GM19395 (cell line): ENCODE data around the gene GOT2.
"Not testable (repeated sequence)": the region's sequence is repeated elsewhere in the genome, so short reads cannot be mapped to it uniquely, and the experiment has no call there.

Experiments
- ATAC-seq: cut with Tn5 transposase; IDR thresholded peaks from one replicate; pipeline ENCODE4 v1.9.1; 2021; ENCODE audit warnings: mild to moderate bottlenecking, moderate library complexity; ENCODE audit not compliant: unreplicated experiment

GOT2 gene

DNA sequence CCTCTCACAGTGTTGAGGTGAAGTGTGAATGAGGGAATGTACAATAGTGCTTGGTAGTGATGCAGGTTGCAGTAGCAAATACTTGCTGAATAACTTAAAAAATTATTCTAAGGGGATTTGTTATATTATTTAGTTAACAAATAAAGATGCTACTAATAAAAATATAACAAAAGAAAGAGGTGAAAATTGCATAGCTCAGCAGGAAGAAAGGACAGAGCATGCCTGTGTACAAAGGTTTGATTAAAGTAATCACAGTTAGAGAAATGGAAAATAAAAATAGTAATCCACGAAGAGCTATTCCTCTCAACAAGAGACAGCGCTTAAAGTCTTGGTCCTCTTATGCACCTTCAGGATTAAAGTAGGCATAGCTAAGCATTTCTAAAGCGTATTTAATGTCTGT lies 11.0 kb downstream of the GOT2 start:
- no peak for ATAC-seq

DNA sequence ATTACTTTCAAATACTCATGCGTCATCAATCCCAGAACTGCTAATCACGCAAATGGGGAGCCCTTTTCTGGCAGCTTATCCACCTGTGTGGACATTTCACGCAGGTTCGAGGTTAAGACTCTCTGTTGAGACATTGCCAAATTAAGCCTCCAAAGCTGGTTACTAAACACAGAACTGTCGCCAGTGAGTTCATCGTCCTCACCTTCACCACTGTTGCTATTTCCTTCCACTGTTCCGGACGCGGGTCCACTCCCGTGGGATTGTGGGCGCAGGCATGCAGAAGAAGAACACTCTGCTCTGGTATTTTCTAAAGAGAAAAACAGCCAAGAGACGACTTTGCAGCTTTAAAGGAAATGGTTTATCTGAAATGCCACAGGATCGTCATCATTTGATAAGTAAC lies 16.1 kb downstream of the GOT2 start:
- ATAC-seq, result no peak

DNA sequence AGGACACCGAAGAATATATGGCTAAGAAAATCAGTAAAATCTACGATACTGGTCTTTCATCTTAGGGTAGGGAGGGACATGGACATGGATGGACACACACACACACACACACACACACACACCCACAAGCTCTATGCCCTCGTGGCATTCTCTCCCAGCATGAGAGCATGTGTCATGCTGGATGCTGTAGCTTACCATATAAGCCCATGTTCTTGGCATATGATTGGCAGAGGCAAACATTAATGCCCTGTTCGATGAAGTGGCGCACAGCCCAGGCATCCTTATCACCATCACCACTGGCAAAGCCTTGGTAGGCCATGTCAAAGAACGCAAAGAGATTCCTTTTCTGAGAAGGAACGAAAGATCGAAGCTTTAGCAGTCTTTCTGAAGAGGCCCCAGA lies 17.6 kb downstream of the GOT2 start:
- no peak for ATAC-seq

DNA sequence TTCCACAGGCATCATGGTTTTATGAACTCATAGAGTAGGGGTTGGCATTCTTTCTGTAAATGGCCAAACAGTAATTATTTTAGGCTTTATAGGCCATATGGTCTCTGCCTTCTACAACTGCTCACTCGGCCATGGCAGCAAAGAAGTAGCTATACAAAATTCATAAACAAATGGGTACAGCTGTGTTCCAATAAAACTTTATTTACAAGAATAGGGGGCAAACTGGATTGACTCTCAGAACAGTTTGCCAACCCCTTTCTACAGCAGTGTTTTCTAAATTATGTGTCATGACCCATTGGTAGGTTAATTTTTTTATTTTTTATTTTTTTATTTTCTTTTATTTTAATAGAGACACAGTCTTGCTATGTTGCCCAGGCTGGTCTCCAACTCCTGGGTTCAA lies 20.4 kb downstream of the GOT2 start:
- no peak for ATAC-seq

DNA sequence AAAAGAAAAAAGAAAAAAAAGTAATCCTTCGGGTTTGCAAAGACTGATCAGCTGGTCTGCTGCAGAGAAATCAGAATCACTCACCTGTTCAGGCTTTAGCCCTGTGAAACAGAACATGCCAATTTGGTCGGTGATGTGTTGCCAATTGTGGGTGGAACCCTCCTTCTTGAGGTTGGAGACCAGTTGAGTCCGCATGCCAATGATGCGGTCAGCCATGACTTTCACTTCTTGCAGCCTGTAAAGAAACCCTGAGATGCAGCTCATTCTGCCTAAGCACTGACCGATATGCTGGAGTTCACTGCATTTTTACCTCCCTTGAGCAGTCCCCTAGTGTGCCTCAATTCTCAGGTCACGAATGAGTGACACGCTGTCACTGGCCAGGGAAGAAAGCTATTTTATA lies 24.8 kb downstream of the GOT2 start:
- no peak for ATAC-seq

DNA sequence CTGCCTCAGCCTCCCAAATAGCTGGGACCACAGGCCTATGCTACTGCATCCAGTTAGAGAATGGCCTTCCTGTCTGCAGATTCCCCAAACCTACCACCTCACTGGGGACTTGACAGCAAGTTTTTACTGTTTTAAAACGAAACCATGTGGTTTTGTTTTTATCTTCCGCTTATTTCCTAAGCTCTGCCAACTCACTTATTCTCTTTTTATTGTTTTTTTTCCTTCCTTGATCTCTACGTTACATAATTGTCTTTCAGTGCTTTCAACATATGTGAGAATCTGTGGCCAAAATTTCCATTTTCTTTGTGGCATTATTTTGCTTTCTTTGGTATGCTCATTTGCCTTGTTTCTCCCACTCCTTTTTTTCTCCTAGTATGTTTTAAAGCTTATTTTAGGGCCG lies 35.0 kb downstream of the GOT2 start:
- ATAC-seq, result no peak

DNA sequence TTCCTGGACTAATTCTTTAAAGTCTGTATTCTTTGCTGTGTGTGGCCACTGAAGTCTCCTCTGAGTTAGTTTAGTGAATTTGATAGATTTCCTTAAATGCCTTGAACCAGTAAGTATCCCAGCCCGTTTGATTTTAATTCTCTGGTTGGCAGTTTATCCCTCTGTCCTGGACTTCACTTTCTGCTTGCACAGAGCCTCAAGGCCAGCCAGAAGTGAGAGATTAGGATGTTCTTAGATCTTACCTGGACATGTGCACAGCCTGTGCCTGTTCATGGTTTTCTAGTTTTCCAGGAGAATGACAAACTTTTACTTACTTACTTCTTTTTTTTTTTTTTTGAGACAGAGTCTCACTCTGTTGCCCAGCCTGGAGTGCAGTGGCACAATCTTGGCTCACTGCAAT lies 38.7 kb downstream of the GOT2 start:
- no peak for ATAC-seq

DNA sequence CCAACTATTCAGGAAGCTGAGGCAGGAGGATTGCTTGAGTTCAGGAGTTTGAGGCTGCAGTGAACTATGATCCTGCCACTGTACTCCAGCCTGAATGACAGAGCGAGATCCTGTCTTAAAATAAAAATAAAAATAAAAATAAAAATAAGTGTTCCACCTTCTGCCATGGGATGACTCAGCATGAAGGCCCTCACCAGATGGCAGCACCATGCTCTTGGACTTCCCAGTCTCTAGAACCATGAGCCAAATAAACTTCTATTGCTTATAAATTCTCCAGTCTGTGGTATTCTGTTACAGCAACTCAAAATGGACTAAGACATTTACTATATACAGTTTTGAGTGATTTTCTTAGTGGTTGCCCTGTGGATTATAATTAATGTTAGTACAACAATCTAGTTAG lies 41.7 kb downstream of the GOT2 start:
- ATAC-seq, result no peak

DNA sequence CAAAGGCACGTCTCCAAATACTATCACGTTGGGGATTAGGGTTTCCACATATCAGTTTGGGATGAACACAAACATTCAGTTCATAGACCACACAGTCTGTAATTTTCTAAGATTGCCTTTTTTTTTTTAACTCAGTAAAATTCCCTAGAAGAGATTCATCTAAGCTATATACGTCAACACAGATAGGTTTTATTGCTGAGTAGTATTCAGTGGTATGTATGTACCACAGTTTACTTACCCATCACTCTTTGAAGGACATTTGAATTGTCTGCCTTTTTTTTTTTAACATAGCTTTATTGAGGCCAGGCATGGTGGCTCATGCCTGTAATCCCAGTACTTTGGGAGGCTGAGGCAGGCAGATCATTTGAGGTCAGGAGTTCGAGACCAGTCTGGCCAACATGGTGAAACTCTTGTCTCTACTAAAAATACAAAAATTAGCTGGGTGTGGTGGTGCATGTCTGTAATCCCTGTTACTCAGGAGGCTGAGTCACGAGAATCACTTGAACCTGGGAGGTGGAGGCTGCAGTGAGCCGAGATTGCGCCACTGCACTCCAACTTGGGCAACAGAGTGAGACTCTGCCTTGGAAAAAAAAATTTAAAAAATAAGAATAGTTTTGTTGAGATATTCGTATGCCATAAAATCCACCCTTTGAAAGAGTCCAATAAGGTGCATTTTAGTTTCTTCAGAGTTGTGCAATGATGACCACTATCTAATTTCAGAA lies 47.0 kb downstream of the GOT2 start:
- ATAC-seq, result not testable (repeated sequence)

DNA sequence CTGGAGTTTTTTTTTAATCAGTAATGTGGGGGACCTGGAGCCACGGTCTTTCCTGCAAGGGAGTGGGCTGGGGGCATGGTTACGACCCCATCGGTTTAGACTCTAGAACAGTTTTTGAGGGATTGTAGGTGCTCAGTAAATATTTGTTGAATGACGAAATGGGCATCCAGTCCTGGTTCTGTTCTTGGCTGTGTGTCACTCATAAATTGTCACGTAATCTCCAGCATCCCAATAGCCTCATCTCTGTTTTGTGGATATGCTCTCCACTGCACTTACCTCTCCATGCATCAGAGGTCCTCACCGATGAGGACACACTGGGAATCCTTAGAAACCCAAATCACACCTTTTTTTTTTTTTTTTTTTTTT lies 49.0 kb downstream of the GOT2 start:
- ATAC-seq, result no peak

DNA sequence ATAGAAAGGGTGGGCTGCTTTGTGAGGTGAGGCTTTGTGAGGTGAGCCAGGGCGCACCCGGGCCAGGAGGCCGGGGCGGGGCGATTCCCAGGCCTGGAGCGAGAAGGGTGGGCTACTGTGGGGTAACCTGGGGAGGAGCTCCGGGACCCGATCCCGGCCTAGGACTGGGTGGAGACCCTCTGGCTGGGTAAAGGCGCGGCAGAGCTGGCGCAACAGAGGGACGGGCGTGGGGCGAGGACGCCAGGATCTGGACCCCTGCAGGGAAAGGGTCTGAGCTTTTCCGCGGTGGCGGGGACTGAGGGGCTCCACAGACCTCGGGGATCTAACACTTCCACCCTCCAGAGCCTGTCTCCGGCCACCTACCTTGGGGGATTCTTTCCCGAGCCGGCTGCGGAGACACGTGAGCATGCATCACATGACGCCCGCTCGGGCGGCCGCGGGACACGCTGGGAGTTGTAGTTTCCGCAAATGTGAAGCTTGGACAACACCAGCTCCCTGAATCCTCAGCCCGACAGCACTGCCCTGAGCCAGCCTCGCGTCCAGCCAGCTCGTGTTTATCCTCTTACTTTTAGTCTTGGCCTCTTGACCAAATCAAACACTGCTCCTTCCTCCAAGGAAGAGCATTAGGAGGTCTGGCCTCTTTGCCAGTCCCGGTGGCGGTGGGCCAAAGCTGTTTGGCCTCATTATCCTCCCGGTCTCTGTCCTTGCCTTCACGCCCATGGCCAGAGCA lies 49.6 kb downstream of the GOT2 start, which contains the start of gene SLC38A7:
SLC38A7 (minus strand) TSS at position 417 of the 730 bp plus-strand sequence. CDS start 4,644 bp downstream, outside the sequence.
- peak; percentile 98 for ATAC-seq

DNA sequence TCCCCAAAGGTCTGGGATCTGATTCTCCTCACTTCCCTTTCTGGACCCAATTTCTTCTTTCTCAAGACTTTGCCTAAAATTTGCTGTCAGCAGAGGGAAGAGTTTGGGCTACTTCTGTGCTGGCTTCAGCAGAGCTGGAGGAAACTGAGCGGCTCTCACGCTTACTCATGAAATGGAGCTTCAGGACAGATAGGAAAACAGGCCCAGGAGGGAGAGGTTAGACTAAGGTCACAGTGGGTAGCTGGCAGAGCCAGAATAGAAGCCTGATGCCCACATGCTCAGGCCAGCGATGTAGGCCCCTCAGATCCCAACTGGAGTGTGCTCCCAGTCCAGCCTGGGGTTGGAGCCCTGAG lies 50.1 kb downstream of the GOT2 start:
- peak; percentile 16 for ATAC-seq

DNA sequence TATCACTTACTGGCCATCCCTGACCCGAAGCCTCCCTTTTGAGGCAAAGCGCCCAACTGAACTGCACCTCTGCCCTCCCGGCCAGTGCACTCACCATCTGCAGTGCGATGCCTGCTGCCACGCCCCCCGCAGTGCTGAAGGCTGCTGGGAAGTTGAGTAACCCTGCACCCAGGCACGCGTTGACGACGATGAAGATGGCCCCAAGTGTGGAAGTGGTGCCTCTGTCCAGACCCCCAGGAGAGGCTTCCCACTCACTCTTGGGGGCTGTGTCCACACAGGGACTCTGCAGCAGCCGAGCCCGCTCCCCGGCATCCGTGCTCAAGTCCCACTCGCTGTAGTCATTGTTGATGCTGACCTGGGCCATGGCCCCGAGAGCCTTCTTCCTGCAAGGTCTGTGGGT lies 54.4 kb downstream of the GOT2 start:
- no peak for ATAC-seq

DNA sequence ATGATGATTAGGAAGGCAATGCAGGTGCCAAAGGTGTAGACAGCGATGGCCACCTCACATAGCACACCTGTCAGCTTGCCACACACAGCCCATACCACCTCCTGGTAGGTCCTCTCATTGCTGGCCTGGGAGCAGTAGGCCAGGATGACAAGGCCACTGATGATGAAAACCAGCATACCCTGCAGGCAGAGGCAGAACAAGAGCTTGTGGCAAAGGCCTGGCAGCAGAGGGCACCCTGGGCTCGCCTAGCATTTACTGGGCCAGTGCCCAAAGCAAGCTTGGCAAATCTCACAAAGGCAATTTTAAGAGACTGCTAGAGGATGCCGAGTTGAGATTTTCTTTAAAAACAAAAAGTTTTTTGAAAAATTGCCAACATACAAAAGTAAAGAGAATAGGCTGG lies 55.4 kb downstream of the GOT2 start:
- no peak for ATAC-seq

DNA sequence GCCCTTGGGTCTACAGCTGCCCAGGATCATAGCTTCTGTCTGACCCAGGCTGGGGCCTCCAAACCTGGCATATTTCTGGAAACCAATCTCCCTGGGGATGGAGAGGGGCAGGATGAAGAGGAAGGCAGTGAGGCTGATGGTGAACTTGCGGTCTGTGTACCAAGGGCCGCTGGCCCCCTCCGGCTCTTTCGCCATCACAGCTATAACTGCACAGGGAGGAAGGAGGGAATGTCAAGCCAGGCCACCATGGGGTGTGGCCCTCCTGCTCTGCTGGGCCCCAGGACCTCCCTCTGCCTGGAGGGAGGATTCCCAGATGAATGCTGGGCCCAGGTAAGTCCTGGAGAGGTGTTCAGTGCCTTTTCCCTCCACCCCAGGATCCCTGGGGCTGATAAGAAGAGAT lies 55.8 kb downstream of the GOT2 start:
- ATAC-seq, result no peak

DNA sequence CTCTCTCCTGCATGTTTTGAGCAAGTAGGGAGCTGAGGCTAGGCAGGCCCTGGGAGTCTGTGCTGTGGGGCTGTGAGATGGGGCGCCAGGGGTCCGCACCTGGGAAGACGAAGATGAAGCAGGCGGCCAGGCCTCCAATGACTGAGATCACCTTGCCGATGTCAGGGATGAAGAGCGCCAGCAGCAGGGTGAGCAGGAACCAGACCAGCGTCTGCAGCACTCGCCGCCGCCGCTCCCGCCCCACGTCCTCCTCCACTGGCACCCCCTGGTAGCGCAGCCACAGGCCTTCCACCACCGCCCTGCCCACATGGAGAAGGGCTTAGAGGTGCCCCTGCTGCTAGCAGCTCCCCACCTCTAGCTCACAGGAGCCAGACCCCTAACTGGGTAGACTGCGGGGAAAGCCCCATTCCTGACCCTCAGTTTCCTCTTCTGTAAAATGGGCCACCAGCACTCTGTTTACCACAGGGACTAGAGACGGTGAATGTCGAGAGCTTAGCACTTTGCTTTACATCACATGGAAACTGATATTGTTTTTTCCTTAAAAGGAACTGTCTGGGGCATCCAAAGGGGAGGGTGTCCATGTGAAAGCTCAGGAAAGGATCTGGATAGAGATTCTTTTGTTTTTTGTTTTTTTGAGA lies 63.1 kb downstream of the GOT2 start:
- no peak for ATAC-seq

DNA sequence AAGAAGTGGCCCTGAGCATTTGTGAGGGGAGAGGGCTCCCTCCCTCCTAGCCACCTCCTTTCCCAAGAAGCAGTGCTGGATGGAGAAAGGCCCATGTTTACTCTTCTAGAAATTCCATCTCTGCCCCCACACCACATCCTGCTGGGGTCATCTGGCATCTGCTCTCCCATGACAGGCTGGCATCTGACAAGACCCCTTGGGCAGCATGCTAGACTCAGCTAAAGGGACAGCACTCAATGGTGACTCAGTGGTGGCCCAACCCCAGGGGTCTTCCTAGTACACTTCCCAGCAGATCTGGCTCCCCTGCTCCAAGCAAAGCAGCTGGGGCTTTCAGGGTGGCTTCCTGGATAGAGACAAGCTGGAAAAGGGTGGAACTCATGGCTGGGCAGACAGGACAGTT lies 63.9 kb downstream of the GOT2 start:
- no peak for ATAC-seq

DNA sequence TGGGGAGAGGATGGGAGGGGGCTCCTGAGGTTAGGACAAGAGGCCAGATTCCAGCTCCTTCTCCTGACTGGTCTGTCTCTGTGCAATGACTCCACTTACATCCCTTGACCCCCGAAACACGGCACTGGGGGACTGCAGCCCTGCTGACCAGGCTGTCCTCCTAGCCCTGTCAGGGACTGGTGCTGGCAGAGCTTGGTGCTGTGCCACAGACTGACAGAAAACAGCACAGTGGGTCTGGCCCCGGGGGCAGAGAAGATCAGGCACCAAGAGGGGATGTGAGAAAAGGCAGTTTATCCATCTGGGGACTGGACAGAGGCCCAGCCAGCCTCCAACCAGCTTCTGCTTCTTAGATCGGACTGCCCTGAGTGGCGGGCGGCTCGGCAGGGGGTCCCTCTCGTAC lies 68.9 kb downstream of the GOT2 start:
- no peak for ATAC-seq

DNA sequence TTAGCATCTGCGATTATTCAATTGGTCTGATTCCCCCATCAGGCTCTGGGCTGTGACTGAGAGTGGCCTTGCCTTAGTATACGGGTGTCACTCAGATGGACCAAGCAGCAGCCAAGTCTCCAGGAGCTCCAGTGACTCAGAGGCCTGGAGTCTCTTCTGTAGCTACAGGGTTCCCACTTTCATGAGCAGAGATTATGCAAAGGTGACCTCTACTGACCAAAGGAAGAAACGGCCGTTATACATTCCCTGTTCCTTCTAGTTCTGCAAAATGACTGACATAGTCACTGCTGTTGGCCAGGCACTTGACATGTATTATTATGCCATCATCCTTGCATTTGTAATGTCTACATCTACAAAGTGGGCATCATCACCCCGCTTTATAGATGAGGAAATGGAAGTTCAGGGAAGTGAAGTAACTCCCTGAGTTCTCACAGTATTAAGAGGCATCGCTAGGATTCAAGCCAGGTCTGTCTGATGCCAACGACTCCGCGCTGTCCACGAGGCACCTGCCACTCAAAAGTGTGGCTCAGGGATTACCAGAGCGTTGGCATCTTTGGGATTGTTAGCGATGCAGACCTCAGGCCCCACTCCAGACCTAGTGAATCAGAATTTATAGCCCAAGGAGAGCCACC lies 72.8 kb downstream of the GOT2 start:
- peak; percentile 92 for ATAC-seq

DNA sequence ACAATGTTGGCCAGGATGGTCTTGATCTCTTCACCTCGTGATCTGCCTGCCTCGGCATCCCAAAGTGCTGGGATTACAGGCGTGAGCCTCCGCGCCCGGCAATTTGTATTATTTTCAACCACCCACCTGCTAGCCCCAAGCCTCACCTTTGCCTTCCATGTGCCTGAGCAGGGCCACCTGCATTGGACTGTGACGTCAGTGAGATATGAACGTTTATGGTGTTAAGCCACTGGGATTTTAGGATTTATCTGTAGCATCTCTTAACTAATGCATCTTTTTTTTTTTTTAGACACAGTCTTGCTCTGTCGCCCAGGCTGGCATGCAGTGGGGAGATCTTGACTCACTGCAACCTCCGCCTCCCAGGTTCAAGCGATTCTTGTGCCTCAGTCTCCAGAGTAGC lies 74.2 kb downstream of the GOT2 start:
- not testable (repeated sequence) for ATAC-seq

DNA sequence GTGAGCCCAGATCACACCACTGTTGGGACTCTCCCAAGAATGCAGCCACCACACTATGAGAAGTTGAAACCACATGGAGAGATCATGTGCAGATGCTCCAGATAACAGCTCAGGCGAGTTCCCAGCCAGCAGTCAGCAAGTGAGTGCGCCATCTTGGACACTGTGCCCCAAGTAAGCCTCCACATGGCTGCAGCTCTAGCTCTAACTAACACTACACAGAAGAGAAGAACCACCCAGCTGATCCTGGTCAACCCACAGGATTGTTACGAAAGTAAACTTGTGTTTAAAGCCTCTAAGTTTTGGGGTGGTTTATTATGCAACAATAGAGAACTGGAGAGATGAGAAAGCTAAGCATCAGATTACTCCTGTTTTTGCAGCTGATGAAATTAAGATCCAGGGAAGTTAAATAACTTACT lies 75.3 kb downstream of the GOT2 start:
- ATAC-seq, result no peak
